SU-DHL-6 (cell line): ENCODE measurements around the gene RAC2.
A peak's percentile ranks its signal among the peaks of the same experiment; 100 is the strongest.

Experiments used
- H2AFZ ChIP-seq: fragments of 200-600 bp; sonication (generic); 2 replicates; pipeline ENCODE4 v1.6.1; 2014; ENCODE audit warnings: low read depth, mild to moderate bottlenecking, moderate library complexity, mixed read lengths, antibody characterized with exemption, low read length; ENCODE audit not compliant: severe bottlenecking
- H3F3A ChIP-seq: fragments of 200-600 bp; shearing (Covaris generic); 2 replicates; pipeline ENCODE4 v1.6.0; 2016; ENCODE audit warnings: antibody characterized with exemption, mild to moderate bottlenecking; ENCODE audit not compliant: insufficient read depth
- H3K27ac ChIP-seq: fragments of 200-600 bp; sonication (generic); 2 replicates; pipeline ENCODE4 v1.5.1; 2016; ENCODE audit warnings: low read depth, mild to moderate bottlenecking, low read length, moderate library complexity, mixed read lengths
- H3K27me3 ChIP-seq: fragments of 200-600 bp; sonication (generic), shearing (Covaris generic); 2 replicates; pipeline ENCODE4 v1.6.0; 2014; ENCODE audit warnings: mild to moderate bottlenecking, low read length
- H3K36me3 ChIP-seq: fragments of 200-600 bp; sonication (generic); 2 replicates; pipeline ENCODE4 v1.6.1; 2014; ENCODE audit warnings: mild to moderate bottlenecking, low read length, mixed read lengths
- H3K4me2 ChIP-seq: fragments of 300-600, 200-600 bp; shearing (Covaris generic), sonication (generic); 2 replicates; pipeline ENCODE4 v1.6.0; 2014; ENCODE audit warnings: low read length, low read depth, mild to moderate bottlenecking; ENCODE audit not compliant: poor library complexity, severe bottlenecking
- H3K4me3 ChIP-seq: fragments of 200-600 bp; sonication (generic); 2 replicates; pipeline ENCODE4 v1.5.1; 2014; ENCODE audit warnings: antibody characterized with exemption, low read length, mild to moderate bottlenecking, mixed read lengths; ENCODE audit not compliant: insufficient read depth, poor library complexity, severe bottlenecking
- H3K79me2 ChIP-seq: fragments of 200-600 bp; sonication (generic); 2 replicates; pipeline ENCODE4 v1.6.1; 2014; ENCODE audit warnings: mild to moderate bottlenecking, low read length, moderate library complexity; ENCODE audit not compliant: insufficient read depth
- H3K9ac ChIP-seq: fragments of 200-600 bp; sonication (generic); 2 replicates; pipeline ENCODE4 v1.7.0; 2014; ENCODE audit warnings: mild to moderate bottlenecking, low read length
- H3K9me2 ChIP-seq: fragments of 200-600 bp; sonication (generic); replicated peaks from 2 replicates; pipeline ENCODE4 v1.6.1; 2014; ENCODE audit warnings: low read length; ENCODE audit not compliant: insufficient read depth
- H3K9me3 ChIP-seq: fragments of 200-600 bp; sonication (generic); 2 replicates; pipeline ENCODE4 v1.6.1; 2014; ENCODE audit warnings: low read length, mixed read lengths; ENCODE audit not compliant: insufficient read depth
- H4K20me1 ChIP-seq: fragments of 200-600 bp; sonication (generic); 2 replicates; pipeline ENCODE4 v1.6.1; 2014; ENCODE audit warnings: low read depth, mild to moderate bottlenecking, antibody characterized with exemption, low read length, moderate library complexity, mixed read lengths
- CTCF ChIP-seq: fragments of 200-600 bp; sonication (generic); IDR thresholded peaks from one replicate; pipeline ENCODE4 v1.5.1; 2017; ENCODE audit warnings: antibody characterized with exemption, mild to moderate bottlenecking, low read length, moderate library complexity; ENCODE audit not compliant: insufficient read depth, poor library complexity, severe bottlenecking
- EZH2phosphoT487 ChIP-seq: fragments of 200-600 bp; sonication (generic), shearing (Covaris generic); conservative IDR thresholded peaks from 2 replicates; pipeline ENCODE4 v1.6.1; 2018; ENCODE audit warnings: mild to moderate bottlenecking, antibody characterized with exemption, low read length, moderate library complexity, mixed read lengths

Gene RAC2

DNA sequence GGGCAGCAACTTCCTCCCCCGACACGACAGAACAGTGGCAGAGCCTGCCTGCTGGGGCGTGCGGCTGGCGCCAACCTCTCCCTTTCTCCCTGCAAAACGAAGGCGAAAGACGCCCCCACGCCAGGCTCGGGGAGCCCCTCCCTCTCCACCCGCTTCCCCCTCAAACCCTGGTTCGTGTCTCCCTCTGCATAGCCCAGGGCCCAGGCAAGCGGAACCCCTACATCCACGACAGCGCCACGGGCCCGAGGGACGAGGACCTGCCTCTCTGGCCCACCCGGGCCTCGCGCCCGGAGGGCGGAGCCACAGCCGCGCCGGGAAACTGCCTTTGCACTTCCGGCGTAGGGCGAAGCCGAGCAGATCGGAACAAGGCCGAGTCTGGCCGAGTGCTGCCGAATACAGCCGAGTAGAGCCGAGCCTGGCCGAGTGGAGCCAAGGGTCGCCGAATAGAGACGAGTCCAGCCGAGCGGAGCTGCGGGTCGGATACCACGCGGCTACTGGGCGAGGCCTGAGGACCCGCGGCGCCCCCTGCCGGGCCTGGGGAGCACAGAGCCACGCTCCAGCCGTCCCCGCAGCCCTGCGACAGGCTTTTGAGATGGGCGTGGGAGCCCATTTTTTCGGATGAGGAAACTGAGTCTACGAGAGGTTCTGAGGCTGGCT is 44.8 kb downstream of the RAC2 start:
- Histone ChIP-seq H2AFZ (peak overlapping the region; percentile 82), H3K9ac (peak overlapping the region; percentile 68), H3K27ac (peak overlapping the region; percentile 80), H3K27me3 (no peaks in the 10 kb centered on the region), H3K4me3 (peak overlapping the region; percentile 63), H3K9me3 (no peaks in the 10 kb centered on the region), H3K9me2 (no peaks in the 10 kb centered on the region), H3K79me2 (no peaks in the 10 kb centered on the region), H3K4me2 (peak overlapping the region; percentile 88), H3F3A (no peaks in the 10 kb centered on the region), H3K36me3 (no peaks in the 10 kb centered on the region), H4K20me1 (no peaks in the 10 kb centered on the region)
- TF ChIP-seq CTCF (peak; percentile 76), EZH2phosphoT487 (no peak)

DNA sequence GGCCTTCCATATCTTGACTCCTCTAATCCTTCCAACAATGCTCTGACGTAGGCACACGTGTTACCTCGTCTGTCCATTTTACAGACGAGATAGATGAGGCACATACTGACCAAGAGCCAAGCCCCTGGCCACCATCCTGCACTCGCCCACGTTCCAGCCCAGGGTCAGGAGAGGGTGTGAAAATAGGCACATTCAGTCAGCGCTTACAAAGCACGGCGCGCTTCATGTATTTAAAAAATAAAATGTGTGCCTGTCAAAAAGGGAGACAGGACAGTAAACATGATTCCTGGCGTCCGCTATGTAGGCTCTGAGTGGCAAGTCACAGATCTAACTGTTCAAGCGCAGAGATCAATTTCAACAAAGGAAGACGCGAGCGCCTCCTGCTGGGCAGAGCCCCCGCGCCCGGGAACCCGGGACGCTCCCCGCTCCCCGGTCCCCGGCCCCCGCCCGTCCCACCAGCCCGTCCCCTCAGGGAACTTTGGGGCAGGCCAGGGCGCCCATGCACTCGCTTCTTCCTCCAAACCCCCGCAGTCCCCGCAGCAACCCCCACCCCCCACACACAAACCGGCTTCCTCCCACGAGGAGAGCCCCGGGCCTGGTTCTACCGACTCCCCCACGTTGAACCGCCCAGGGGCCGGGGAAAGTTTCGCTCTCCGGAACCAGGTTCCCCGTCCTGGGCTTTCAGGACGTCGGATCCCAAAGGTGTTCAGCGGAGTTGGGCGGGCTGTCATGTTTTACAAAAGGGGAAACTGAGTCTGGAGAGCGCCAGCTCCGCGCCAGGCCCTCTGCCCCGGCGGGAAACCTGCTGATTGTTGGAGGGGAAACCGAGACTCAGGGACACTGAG is 45.6 kb downstream of the RAC2 start:
- Histone ChIP-seq H3K9me2 (no peaks in the 10 kb centered on the region), H3K4me3 (peak overlapping the region; percentile 63), H3K27ac (peak overlapping the region; percentile 80), H3K4me2 (peak overlapping the region; percentile 88), H3K79me2 (no peaks in the 10 kb centered on the region), H3K9me3 (no peaks in the 10 kb centered on the region), H2AFZ (peak overlapping the region; percentile 82), H3K27me3 (no peaks in the 10 kb centered on the region), H3K36me3 (no peaks in the 10 kb centered on the region), H3F3A (no peaks in the 10 kb centered on the region), H4K20me1 (no peaks in the 10 kb centered on the region), H3K9ac (peak overlapping the region; percentile 68)
- TF ChIP-seq CTCF (peak; percentile 84), EZH2phosphoT487 (no peak)

GRCh38 chr22:37197451-37198257 is 46.4 kb downstream of the RAC2 start:
- no peak overlapping the region for H3K4me3 ChIP-seq
- no peaks in the 10 kb centered on the region for H3K27me3 ChIP-seq
- peak overlapping the region; percentile 68 for H3K9ac ChIP-seq
- H3K27ac ChIP-seq = no peak overlapping the region
- no peaks in the 10 kb centered on the region for H3K36me3 ChIP-seq
- H3K79me2 ChIP-seq = no peaks in the 10 kb centered on the region
- H2AFZ ChIP-seq = no peak overlapping the region
- peak overlapping the region; percentile 88 for H3K4me2 ChIP-seq
- no peaks in the 10 kb centered on the region for H3K9me2 ChIP-seq
- TF ChIP-seq EZH2phosphoT487 (no peak), CTCF (no peak)
- no peaks in the 10 kb centered on the region for H4K20me1 ChIP-seq
- H3K9me3 ChIP-seq = peaks cover 5% of the 10 kb centered on the region; the same call in 1 of the 2 replicates
- no peaks in the 10 kb centered on the region for H3F3A ChIP-seq
